GM21576 (cell line): Measurements from ENCODE around the gene CCDC7.
"Not testable (repeated sequence)": the region's sequence is repeated elsewhere in the genome, so short reads cannot be mapped to it uniquely, and the experiment has no call there.

Experiments used
- ATAC-seq: cut with Tn5 transposase; IDR thresholded peaks from one replicate; pipeline ENCODE4 v1.9.1; 2021; ENCODE audit warnings: mild to moderate bottlenecking, moderate library complexity; ENCODE audit not compliant: unreplicated experiment

CCDC7 gene

DNA sequence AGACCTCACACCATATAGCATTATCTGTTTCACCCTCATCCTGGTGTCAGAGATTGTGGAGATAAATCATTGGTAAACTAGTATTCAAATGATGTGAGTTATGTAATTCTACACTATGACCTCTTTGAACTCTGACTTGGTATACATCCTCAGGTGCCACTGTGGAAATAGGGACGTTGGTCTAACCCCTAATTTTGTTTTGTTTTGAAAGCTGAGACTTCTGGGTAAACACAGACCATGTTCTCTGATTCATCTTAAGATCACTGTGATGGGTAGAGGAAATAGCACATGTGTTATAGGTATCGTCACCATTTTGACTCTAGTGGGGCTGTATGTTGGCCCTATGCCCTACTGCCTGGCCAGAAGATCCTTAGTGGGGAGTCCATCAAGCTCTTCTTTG lies 241.6 kb downstream of the CCDC7 start:
- ATAC-seq, result no peak

- no peak for ATAC-seq
Observed at GRCh38 chr10:32692174-32692573, 246.2 kb downstream of the CCDC7 start.

GRCh38 chr10:32693441-32693979 lies 247.6 kb downstream of the CCDC7 start:
- no peak for ATAC-seq

DNA sequence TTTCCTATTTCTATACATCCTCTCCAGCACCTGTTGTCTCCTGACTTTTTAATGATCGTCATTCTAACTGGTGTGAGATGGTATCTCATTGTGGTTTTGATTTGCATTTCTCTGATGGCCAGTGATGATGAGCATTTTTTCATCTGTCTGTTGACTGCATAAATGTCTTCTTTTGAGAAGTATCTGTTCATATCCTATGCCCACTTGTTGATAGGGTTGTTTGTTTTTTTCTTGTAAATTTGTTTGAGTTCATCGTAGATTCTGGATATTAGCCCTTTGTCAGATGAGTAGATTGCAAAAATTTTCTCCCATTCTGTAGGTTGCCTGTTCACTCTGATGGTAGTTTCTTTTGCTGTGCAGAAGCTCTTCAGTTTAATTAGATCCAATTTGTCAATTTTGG lies 253.7 kb downstream of the CCDC7 start:
- ATAC-seq, result not testable (repeated sequence)

DNA sequence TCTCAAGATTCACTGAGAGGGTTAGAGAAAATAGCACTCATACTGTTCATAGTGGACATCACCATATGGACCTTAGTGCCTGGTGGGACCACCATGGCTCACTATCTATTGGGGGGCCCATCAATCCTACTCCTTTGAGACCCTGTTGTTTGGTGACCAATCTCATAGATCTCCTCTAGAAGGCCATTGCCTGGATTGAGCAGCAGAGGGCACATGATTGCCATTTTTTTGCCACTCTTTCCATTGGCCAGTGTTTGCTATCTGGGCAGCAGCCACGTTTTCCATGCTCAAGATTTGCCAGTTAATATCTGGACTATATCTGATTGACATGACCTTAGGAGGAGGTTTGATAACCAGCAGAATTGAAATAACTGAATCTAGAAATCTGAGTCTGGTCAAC lies 267.6 kb downstream of the CCDC7 start:
- no peak for ATAC-seq

DNA sequence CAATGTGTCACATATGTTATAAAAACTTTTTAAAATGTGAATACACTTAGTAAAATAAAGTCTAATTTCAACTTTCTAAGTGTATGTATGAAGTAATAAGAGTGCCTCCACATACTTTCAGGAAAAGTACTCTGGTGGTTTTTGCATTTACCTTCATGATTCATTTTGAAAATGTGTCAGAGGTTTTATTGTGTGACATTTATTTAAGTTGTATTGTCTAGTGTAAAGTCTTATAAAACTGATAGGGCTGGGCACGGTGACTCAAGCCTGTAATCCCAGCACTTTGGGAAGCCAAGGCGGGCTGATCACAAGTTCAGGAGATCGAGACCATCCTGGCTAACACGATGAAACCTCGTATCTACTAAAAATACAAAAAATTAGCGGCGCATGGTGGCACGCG lies 285.6 kb downstream of the CCDC7 start:
- ATAC-seq, result no peak

DNA sequence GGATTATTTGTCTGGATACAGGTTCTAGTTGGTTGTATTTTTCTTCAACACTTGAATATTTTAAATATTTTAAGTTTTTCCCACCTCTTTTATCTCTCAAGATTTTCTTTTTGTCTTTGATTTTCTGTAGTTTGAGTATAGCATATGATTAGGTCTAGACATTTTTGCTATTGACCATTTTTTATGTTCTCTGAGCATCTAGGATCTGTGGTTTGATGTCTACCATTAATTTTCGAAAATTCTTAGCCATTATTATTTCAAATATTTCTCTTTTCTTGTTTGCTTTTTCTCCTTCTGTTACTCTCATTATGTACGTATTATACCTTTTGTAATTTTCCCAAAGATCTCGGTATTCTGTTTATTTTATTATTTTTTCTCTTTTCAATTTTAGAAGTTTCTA lies 293.0 kb downstream of the CCDC7 start:
- ATAC-seq, result no peak

DNA sequence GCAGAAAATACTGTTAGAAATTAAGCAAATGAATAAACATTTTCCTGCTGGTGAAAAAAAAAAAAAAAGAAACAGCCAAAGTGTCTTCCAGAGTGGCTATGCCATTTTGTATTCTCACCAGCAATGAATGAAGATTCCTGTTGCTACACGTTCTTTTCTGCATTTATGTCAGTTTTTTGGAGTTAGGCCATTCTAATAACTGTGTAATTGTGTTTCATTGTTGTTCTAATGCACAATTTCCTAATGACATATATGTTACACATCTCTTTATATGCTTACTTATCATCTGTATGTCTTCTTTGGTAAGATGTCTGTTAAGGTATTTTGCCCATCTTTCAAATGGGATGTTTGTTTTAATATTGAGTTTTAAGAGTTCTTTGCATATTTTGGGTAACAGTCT lies 298.4 kb downstream of the CCDC7 start:
- no peak for ATAC-seq

DNA sequence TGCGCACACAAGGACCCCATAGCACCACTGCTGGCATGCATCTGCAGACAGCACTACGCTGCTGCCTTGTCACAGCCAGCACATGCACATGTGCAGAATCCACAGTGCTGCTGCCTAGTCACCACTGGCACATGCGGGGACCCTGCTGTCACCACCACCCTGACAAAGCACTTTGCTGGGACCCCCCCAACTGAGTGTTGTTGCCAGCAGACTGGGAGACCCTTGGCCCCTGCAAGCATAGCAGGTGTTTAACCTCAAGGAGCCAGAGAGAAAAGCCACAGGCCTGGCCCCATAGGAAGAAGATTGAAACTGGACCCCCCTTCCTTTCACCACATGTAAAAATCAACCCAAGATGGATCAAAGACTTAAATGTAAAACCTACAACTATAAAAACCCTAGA lies 300.9 kb downstream of the CCDC7 start:
- ATAC-seq, result no peak

- no peak for ATAC-seq
Observed at GRCh38 chr10:32751582-32751981, 305.6 kb downstream of the CCDC7 start.

- ATAC-seq, result not testable (repeated sequence)
Observed at GRCh38 chr10:32754900-32755299, 309.0 kb downstream of the CCDC7 start.

DNA sequence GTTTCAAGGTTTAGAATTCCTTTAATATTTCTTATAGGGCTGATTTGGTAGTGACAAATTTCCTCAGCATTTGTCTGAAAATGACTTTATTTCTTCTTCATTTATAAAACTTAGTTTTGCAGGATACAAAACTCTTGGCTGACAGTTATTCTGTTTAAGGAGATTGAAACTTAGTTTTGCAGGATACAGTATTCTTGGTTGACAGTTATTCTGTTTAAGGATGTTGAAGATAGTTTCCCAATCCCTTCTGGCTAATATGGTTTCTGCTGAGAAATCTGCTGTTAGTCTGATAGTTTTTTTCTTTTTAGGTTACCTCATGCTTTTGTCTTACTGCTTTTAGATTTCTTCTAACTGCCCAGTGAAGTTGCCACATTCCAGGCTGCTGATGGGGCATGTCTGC lies 325.3 kb downstream of the CCDC7 start:
- ATAC-seq, result no peak

DNA sequence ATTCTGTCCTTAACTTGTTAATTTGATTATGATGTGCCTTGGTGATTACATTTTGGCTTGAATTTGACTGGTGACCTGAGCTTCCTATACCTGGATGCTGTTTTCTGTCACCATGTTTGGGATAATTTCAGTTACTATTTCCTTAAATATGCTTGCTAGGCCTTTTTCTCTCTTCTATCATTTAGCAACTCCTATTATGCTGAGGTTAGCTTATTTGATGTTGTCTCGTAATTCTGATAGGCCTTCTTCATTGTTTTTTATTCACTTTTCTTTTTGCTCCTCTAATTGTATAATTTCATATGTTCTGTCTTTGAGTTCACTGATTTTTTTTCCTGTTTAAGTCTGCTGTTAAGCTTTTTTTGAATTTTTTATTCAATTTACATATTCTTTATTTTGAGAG lies 327.2 kb downstream of the CCDC7 start:
- ATAC-seq, result no peak

DNA sequence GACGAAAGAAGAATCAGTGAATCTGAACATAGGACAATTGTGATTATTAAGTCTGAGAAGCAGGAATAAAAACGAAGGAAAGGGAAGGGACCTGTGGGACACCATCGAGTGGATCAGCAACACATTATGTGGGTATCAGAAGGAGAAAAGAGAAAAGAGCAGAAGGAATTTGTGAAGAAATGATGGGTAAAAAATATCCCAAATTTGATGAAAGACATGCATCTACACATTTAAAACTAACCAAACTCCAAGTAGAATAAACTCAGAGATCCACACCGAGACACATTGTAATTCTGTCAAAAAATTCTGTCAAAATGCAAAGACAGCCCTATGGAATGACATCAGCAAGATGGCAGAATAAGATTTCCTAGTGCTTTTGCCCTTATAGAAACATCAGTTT lies 341.0 kb downstream of the CCDC7 start:
- ATAC-seq, result no peak

DNA sequence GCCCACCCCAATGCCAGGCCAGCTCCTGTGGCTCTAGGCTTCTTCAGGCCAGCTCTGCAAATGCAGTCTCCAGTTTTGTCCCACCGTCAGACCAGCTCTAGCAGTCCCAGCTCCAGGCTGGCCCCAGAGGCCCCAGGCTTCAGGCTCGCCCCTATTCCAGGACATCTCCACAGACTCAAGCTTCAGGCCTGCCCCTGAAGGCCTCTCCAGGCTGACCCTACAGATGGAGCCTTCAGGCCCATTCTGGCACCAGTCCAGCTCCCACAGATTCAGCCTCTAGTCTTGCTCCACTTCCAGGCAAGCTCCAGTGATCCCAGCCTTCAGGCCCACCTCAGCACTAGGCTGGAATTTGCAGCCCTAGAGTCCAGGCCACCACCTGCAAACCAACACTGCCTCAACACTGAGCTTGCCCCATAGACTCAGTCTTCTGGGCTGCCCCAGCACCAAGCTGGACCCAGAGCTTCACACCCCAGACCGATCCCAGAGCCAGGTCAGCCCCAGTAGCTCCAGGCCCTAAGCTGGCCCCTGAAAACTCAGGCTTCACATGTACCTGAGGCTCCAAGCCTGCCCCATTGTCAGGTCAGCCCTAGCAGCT lies 341.8 kb downstream of the CCDC7 start:
- no peak for ATAC-seq

- ATAC-seq, result no peak
Observed at GRCh38 chr10:32788359-32788758, 342.4 kb downstream of the CCDC7 start.

- ATAC-seq, result no peak
Observed at GRCh38 chr10:32790483-32790882, 344.5 kb downstream of the CCDC7 start.

DNA sequence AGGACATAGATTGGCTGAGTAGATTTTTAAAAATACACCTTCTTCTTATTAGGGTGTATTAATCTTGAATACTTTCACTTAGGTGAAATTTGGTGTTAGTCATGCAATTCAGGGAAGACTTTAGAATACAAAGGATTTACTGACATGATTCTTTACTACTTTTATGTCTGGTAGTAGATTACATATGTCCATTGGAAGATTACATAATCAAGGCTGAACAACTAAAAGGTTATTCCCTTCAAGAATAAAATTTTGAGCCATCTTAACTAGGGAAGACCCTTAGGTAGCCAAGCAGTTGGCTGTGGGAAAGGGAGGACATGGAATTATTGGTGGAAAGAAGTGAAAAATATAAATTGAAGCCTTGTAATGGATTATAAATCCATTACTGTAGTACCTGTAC lies 347.1 kb downstream of the CCDC7 start:
- no peak for ATAC-seq

DNA sequence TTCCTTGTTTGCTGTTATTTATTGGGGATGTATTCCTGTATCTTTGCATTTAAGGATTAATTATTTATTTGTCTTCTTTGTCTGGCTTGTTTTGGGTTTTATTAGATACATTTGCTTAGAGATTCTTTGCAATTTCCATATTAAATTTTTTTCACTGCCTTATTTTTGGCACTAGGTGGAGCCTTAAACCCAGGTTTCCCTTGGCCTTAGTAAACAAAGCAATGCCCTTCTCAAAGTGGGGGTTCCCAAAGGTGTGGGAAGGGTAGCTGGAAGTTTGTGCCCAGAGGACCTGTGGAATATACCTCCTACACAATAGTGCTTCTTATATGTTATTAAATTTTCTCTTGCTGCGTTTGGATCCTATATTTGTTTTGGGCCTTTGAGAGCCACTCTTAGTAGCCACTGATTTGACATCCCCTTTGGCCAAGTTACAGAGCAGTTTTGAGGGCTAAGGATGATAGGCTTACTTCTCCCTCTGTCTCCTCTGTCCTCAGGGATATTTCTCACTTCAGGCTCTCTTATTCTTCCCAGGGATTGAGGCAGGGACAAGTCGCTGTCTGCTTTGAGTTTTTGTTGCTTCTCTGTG lies 349.8 kb downstream of the CCDC7 start:
- ATAC-seq, result no peak

DNA sequence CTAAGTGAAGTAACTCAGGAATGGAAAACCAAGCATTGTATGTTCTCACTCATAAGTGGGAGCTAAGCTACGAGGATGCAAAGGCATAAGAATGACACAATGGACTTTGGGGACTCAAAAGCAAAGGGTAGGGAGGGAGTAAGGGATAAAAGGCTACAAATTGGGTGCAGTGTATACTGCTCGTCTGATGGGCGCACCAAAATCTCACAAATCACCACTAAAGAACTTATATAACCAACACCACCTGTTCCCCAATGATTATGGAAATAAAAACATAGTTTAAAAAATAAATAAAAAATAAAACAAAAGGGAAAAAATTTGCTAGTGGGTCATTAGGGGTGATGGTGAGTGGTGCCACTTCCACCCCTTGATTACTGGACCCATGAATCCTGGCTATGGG lies 351.5 kb downstream of the CCDC7 start:
- ATAC-seq, result not testable (repeated sequence)

GRCh38 chr10:32846974-32847373 lies 401.0 kb downstream of the CCDC7 start:
- ATAC-seq, result no peak

DNA sequence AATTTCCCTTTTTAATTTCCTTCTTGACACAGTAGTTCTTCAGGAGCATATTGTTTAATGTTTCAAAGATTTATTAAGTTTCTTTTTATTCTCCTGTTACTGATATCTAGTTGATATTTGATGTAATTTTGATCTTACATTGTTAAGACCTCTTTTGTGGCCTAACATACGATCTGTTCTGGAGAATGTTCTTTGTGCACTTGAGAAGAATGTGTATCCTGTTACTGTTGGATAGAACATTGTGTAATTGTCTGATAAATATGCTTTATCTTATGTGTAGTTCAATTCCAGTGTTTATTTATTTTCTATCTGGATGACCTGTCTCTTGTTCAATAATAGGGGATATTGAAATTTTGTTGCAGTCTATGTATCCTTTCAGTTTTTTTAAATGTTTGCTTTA lies 405.4 kb downstream of the CCDC7 start:
- ATAC-seq, result no peak

GRCh38 chr10:32854435-32854834 lies 408.5 kb downstream of the CCDC7 start:
- ATAC-seq, result no peak
